H9 (cell line): Measurements from ENCODE around the gene ZNF423. TPM values are rescaled to one million over a fixed set of nuclear protein-coding genes. Genes with fewer than 3 reads are reported as not detected.

Experiments
- DNase-seq: peaks from one replicate; pipeline ENCODE4 v3.0.0-alpha.2; 2017
- H2AFZ ChIP-seq: one replicate; pipeline ENCODE4 v1.6.1; 2013; ENCODE audit warnings: mild to moderate bottlenecking, low read length, control low read depth, moderate library complexity
- H2AK5ac ChIP-seq: 2 replicates; pipeline ENCODE4 v1.6.1; 2013; ENCODE audit warnings: low read length, control low read depth, mixed read lengths; ENCODE audit not compliant: insufficient read length
- H2BK120ac ChIP-seq: one replicate; pipeline ENCODE4 v1.6.1; 2013; ENCODE audit warnings: low read depth, mild to moderate bottlenecking, low read length, control low read depth, inconsistent platforms; ENCODE audit not compliant: poor library complexity, severe bottlenecking
- H2BK12ac ChIP-seq: 2 replicates; pipeline ENCODE4 v1.6.1; 2013; ENCODE audit warnings: low read length, control low read depth, mixed read lengths, low read depth; ENCODE audit not compliant: insufficient read length
- H2BK15ac ChIP-seq: 2 replicates; pipeline ENCODE4 v1.6.1; 2013; ENCODE audit warnings: low read depth, low read length, control low read depth
- H2BK20ac ChIP-seq: one replicate; pipeline ENCODE4 v1.6.1; 2013; ENCODE audit warnings: low read depth, mild to moderate bottlenecking, low read length, control low read depth, inconsistent platforms; ENCODE audit not compliant: poor library complexity, severe bottlenecking
- H2BK5ac ChIP-seq: 2 replicates; pipeline ENCODE4 v1.6.1; 2013; ENCODE audit warnings: low read length, control low read depth, mixed read lengths; ENCODE audit not compliant: insufficient read length
- H3K14ac ChIP-seq: 2 replicates; pipeline ENCODE4 v1.6.1; 2013; ENCODE audit warnings: low read length, control low read depth; ENCODE audit not compliant: insufficient read depth
- H3K18ac ChIP-seq: 2 replicates; pipeline ENCODE4 v1.6.1; 2013; ENCODE audit warnings: low read depth, mild to moderate bottlenecking, mixed read lengths, low read length, control low read depth; ENCODE audit not compliant: insufficient read length
- H3K23ac ChIP-seq: 2 replicates; pipeline ENCODE4 v1.6.1; 2013; ENCODE audit warnings: low read length, control low read depth, mixed read lengths, low read depth; ENCODE audit not compliant: insufficient read length
- H3K23me2 ChIP-seq: 2 replicates; pipeline ENCODE4 v1.6.1; 2013; ENCODE audit warnings: low read depth, mild to moderate bottlenecking, mixed read lengths, low read length, control low read depth; ENCODE audit not compliant: insufficient read length, poor library complexity, severe bottlenecking
- H3K27ac ChIP-seq: 2 replicates; pipeline ENCODE4 v1.5.1; 2013; ENCODE audit warnings: low read length, control low read depth, mixed read lengths, low read depth; ENCODE audit not compliant: insufficient read length
- H3K27me3 ChIP-seq: 2 replicates; pipeline ENCODE4 v1.6.1; 2013; ENCODE audit warnings: low read length, control low read depth, inconsistent platforms; ENCODE audit not compliant: insufficient read depth
- H3K4ac ChIP-seq: 2 replicates; pipeline ENCODE4 v1.6.1; 2013; ENCODE audit warnings: low read depth, mild to moderate bottlenecking, control low read depth, inconsistent platforms, low read length, moderate library complexity
- H3K4me1 ChIP-seq: 2 replicates; pipeline ENCODE4 v1.6.1; 2013; ENCODE audit warnings: low read length, control low read depth, inconsistent platforms; ENCODE audit not compliant: insufficient read depth
- H3K4me2 ChIP-seq: 2 replicates; pipeline ENCODE4 v1.6.1; 2013; ENCODE audit warnings: low read length, control low read depth, mixed read lengths; ENCODE audit not compliant: insufficient read length, insufficient read depth
- H3K56ac ChIP-seq: 2 replicates; pipeline ENCODE4 v1.6.1; 2013; ENCODE audit warnings: low read depth, mild to moderate bottlenecking, mixed read lengths, low read length, control low read depth; ENCODE audit not compliant: insufficient read length
- H3K79me1 ChIP-seq: 2 replicates; pipeline ENCODE4 v1.6.1; 2013; ENCODE audit warnings: low read depth, mild to moderate bottlenecking, moderate library complexity, low read length, control low read depth, inconsistent platforms; ENCODE audit not compliant: insufficient read depth, poor library complexity, severe bottlenecking
- H3K79me2 ChIP-seq: 2 replicates; pipeline ENCODE4 v1.6.1; 2013; ENCODE audit warnings: low read length, control low read depth, inconsistent platforms; ENCODE audit not compliant: insufficient read depth
- H3K9ac ChIP-seq: 2 replicates; pipeline ENCODE4 v1.6.1; 2013; ENCODE audit warnings: low read length, control low read depth, mixed read lengths; ENCODE audit not compliant: insufficient read length; ENCODE audit errors: extremely low read depth
- H3K9me3 ChIP-seq: one replicate; pipeline ENCODE4 v1.6.1; 2013; ENCODE audit warnings: low read depth, low read length, inconsistent platforms; ENCODE audit not compliant: control insufficient read depth
- H3T11ph ChIP-seq: one replicate; pipeline ENCODE4 v1.6.1; 2013; ENCODE audit warnings: mild to moderate bottlenecking, low read length, control low read depth, inconsistent platforms
- H4K20me1 ChIP-seq: one replicate; pipeline ENCODE4 v1.6.1; 2013; ENCODE audit not compliant: control insufficient read depth, insufficient read length, insufficient read depth
- H4K5ac ChIP-seq: 2 replicates; pipeline ENCODE4 v1.6.1; 2013; ENCODE audit warnings: low read depth, mild to moderate bottlenecking, mixed read lengths, low read length, control low read depth; ENCODE audit not compliant: insufficient read length
- H4K8ac ChIP-seq: replicated peaks from 2 replicates; pipeline ENCODE4 v1.6.1; 2013; ENCODE audit warnings: low read length, control low read depth, mixed read lengths, low read depth; ENCODE audit not compliant: insufficient read length
- H4K91ac ChIP-seq: 2 replicates; pipeline ENCODE4 v1.6.1; 2013; ENCODE audit warnings: low read depth, mild to moderate bottlenecking, moderate library complexity, mixed read lengths, low read length, control low read depth; ENCODE audit not compliant: insufficient read length
- H3K27ac Mint-ChIP-seq, 3 experiments: 2 replicates in 2 of 3; 3 replicates in 1 of 3; pipeline ENCODE4 v1.8.0; 2020 to 2021; ENCODE audit warnings: mixed read lengths in 3 of 3, mild to moderate bottlenecking in 1 of 3, moderate library complexity in 1 of 3
- H3K27me3 Mint-ChIP-seq: 2 replicates; pipeline ENCODE4 v1.8.0; 2021; ENCODE audit warnings: low read depth, mild to moderate bottlenecking, moderate library complexity, mixed read lengths
- H3K36me3 Mint-ChIP-seq, 3 experiments: 2 replicates in 2 of 3; 3 replicates in 1 of 3; pipeline ENCODE4 v1.8.0; 2020 to 2021; ENCODE audit warnings: low read depth in 3 of 3, mixed read lengths in 3 of 3; ENCODE audit not compliant: insufficient read depth in 1 of 3
- H3K4me1 Mint-ChIP-seq, 2 experiments: 2 replicates each; pipeline ENCODE4 v1.8.0; 2020; ENCODE audit warnings: mixed read lengths in 2 of 2
- H3K4me3 Mint-ChIP-seq, 2 experiments: 2 replicates in 1 of 2; 3 replicates in 1 of 2; pipeline ENCODE4 v1.8.0; 2020 to 2021; ENCODE audit warnings: mild to moderate bottlenecking in 2 of 2, mixed read lengths in 2 of 2, moderate library complexity in 1 of 2
- H3K9me3 Mint-ChIP-seq, 2 experiments: 2 replicates in 1 of 2; 3 replicates in 1 of 2; pipeline ENCODE4 v1.8.0; 2020; ENCODE audit warnings: mild to moderate bottlenecking in 2 of 2, mixed read lengths in 2 of 2, moderate library complexity in 1 of 2
- WGBS: extraction: QIAGEN DNeasy Blood & Tissue Kit; methylation state at CpG from one replicate; pipeline ENCODE4 v1.1.7; 2013; ENCODE audit warnings: missing lambda C conversion rate, low lambda C conversion rate, mixed read lengths; ENCODE audit not compliant: insufficient read length; ENCODE audit errors: extremely low coverage; 5-methylcytosine and 5-hydroxymethylcytosine counted together
- total RNA-seq: library from RNA; stranded (reverse); gene quantifications from 2 replicates; pipeline ENCODE4 v1.2.1, GENCODE V29; 2021
- TF ChIP-seq, protein P1 (sequence below): fragments of 200-600 bp; sonication (generic); conservative IDR thresholded peaks from 3 replicates; pipeline ENCODE4 v1.8.0; 2021; ENCODE audit warnings: antibody characterized with exemption, mild to moderate bottlenecking

ZNF423 gene
- total RNA-seq, 1 experiment from 2014 or later, result 51.5 TPM

DNA sequence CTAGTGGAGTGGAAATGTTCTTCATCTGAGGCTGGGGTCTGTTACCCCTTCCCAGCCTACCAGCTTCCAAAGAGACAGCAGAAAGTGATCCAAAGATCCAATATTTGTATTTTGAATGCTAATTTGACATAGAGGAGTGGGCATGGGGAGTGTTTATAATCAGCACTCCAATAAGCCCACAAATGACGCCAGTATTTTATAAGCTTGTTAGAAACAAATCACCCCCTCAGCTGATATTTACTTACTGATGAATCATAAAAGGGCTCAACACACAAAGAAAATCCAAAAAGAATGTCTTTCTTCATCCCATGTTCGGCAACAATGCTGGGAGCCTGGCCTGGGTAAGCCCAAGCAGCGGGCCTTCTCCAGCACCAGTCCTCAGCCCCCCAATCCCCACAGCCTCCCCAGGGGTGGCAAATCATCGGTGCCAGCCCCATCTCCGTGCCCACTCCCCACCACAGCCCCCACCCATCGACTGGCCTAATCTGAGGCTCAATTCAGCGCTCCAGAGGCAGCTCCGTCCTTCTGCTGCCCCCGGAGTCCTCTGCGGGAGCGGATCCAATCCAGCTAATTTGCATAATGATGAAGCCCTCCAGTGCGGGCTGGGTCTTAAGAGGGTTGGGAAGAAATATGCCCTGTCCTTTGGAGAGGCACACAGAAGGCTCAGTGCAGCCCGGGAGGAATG is 312.8 kb downstream of the ZNF423 start:
- Histone ChIP-seq H3K27ac (no peak overlapping the region), H2AFZ (no peak overlapping the region), H3K4me2 (no peak overlapping the region), H3K9ac (no peak overlapping the region), H4K5ac (no peak overlapping the region), H3K79me2 (no peaks in the 10 kb centered on the region), H3K23ac (no peak overlapping the region), H3K56ac (no peak overlapping the region), H2BK12ac (no peak overlapping the region), H3K9me3 (no peaks in the 10 kb centered on the region), H2BK20ac (no peak overlapping the region), H3K4ac (no peak overlapping the region), H2AK5ac (no peak overlapping the region), H4K20me1 (no peaks in the 10 kb centered on the region), H3K27me3 (no peaks in the 10 kb centered on the region; the same call in 1 of the 2 replicates), H2BK5ac (no peak overlapping the region), H3K4me1 (no peaks in the 10 kb centered on the region; the same call in 1 of the 2 replicates), H4K91ac (no peak overlapping the region), H4K8ac (no peak overlapping the region), H3K14ac (no peak overlapping the region), H2BK15ac (no peak overlapping the region), H3K23me2 (no peaks in the 10 kb centered on the region), H2BK120ac (no peak overlapping the region), H3K79me1 (no peaks in the 10 kb centered on the region), H3T11ph (no peak overlapping the region), H3K18ac (no peak overlapping the region)
- TF ChIP-seq, protein P1, sequence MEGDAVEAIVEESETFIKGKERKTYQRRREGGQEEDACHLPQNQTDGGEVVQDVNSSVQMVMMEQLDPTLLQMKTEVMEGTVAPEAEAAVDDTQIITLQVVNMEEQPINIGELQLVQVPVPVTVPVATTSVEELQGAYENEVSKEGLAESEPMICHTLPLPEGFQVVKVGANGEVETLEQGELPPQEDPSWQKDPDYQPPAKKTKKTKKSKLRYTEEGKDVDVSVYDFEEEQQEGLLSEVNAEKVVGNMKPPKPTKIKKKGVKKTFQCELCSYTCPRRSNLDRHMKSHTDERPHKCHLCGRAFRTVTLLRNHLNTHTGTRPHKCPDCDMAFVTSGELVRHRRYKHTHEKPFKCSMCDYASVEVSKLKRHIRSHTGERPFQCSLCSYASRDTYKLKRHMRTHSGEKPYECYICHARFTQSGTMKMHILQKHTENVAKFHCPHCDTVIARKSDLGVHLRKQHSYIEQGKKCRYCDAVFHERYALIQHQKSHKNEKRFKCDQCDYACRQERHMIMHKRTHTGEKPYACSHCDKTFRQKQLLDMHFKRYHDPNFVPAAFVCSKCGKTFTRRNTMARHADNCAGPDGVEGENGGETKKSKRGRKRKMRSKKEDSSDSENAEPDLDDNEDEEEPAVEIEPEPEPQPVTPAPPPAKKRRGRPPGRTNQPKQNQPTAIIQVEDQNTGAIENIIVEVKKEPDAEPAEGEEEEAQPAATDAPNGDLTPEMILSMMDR, result no peak
- Mint-ChIP-seq H3K4me3 (no peak overlapping the region), H3K36me3 (no peaks in the 10 kb centered on the region; a peak in 1 of 7 replicates), H3K9me3 (no peaks in the 10 kb centered on the region), H3K4me1 (peaks cover 45 to 64% of the 10 kb centered on the region in 2 experiments), H3K27ac (no peak overlapping the region), H3K27me3 (no peaks in the 10 kb centered on the region)
- no CpG with 5 or more reads among the region's 13 CpGs for WGBS
- DNase-seq, result no peak
